OCI-M2 (cell line): Measurements from ENCODE around the gene NIBAN1.
"Not testable (repeated sequence)": the region's sequence is repeated elsewhere in the genome, so short reads cannot be mapped to it uniquely, and the experiment has no call there.

Experiments
- DNase-seq: peaks from one replicate; lab custom pipeline; 2025; ENCODE audit not compliant: unreplicated experiment; lab: John Stamatoyannopoulos, UW

The NIBAN1 gene

GRCh38 chr1:184973272-184974055, 844 bp downstream of the NIBAN1 start:
- DNase-seq, result no peak

GRCh38 chr1:184972315-184973055, 1.8 kb downstream of the NIBAN1 start:
- no peak for DNase-seq

DNA sequence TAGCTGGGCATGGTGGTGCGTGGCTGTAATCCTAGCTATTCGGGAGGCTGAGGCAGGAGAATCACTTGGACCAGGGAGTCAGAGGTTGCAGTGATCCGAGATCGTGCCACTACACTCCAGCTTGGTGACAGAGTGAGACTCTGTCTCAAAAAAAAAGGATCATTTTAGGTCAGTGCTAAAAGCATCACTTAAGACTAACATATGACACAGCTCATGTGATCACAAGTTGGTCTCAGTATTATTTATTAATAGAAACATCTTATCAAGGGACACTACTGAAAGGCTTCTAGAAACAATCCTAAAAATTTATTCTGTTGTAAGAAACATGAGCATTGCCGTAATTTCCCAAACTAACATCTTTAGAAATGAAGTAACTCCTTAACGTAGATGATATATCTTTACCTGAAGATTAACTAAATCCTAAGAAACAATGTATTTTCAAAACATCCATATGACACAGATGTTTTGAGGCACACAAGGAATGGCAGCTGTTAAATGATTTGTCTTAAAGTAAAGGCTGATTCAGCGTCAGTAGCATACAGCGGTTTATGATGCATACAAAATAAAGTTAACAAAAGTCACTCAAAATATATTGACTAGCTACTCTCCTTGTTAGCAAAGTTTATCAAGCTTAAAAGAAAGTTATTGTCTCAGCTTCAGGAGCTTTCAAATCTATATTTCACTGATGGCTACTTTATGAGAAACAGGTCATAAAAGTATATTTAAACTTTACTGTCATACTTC, 2.6 kb downstream of the NIBAN1 start:
- DNase-seq, result no peak

GRCh38 chr1:184970691-184971161, 3.6 kb downstream of the NIBAN1 start:
- no peak for DNase-seq

DNA sequence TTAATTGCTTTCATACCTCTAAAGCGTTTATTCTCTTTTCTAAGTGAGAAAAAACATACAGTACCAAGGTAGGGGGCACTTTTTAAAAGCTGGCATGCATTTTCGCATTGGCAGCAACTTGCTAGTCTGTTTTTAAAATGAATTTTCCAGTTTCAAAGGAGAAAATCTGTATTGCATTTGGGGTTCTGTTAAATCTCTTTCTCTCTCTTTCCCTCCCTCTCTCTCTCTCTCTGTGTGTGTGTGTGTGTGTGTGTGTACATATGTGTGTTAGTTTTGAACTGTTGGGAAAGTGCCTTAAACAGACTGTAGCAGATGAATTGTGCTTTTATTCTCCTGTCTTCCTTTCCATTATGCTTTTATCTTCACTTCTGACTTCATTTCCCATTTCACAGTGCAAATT, 7.3 kb downstream of the NIBAN1 start:
- DNase-seq, result no peak

GRCh38 chr1:184965944-184966860, 8.1 kb downstream of the NIBAN1 start:
- DNase-seq, result no peak

DNA sequence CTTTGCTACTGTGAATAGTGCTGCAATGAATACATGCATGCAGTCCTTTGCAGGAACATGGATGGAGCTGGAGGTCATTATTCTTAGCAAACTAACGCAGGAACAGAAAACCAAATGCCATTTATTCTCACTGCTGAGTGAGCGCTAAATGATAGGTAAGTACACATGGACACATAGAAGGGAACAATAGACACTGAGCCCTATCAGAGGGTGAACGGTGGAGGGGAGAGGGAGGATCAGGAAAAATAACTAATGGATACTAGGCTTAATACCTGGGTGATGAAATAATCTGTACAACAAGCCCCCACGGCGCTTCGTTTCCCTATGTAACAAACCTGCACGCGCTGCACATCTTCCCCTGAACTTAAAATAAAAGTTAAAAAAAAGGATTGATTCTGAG, 8.9 kb downstream of the NIBAN1 start:
- no peak for DNase-seq

GRCh38 chr1:184959626-184960025, 14.7 kb downstream of the NIBAN1 start:
- DNase-seq, result no peak

DNA sequence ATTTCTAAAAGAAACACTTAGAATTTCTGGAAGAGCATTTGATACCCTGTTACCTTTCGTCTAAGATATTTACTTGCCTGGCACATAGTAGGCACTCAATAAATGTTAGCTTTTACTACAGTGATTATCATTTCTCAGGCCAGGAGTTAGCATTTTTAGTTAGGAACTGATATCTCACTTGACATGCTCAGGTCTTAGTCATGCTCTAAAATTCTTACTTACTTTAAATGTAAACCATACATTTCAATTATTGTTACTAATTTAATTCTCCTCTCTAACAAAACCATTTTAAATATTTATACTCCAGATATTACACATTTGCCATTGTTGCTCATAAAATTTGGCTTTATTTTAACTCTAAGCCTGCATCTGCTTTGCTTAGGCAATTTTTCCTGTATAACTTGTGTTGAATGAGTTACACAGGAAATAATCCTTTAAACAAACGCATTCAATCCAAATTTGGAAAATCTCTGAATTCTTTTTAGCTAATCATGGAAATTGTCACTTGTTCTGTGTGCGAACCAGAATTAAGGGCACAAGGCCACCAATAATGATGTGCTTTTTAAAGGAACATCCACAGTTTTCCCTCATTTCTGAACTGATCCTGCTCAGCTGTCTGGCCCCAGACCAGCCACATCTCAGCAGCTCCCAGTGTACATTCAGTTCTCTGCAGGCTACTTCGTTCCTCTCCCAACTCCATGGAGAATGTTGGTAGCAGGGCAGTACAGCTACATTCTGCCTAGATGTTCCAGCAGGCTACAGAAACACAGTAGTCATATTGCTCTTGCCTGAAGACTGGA, 15.6 kb downstream of the NIBAN1 start:
- DNase-seq, result no peak

DNA sequence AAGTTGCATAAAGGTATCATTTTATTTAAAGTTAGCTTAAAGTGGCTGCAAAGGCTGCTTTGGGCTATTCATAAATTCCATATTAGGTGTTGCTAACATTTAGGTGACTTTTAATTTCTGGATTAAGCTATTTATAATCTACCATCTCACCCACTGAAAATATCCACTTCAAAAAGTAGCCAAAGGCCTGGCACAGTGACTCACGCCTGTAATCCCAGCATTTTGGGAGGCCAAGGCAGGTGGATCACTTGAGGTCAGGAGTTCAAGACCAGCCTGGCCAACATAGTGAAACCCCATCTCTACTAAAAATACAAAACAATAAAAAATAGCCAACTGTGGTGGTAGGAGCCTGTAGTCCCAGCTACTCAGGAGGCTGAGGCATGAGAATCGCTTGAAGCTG, 16.4 kb downstream of the NIBAN1 start:
- not testable (repeated sequence) for DNase-seq

DNA sequence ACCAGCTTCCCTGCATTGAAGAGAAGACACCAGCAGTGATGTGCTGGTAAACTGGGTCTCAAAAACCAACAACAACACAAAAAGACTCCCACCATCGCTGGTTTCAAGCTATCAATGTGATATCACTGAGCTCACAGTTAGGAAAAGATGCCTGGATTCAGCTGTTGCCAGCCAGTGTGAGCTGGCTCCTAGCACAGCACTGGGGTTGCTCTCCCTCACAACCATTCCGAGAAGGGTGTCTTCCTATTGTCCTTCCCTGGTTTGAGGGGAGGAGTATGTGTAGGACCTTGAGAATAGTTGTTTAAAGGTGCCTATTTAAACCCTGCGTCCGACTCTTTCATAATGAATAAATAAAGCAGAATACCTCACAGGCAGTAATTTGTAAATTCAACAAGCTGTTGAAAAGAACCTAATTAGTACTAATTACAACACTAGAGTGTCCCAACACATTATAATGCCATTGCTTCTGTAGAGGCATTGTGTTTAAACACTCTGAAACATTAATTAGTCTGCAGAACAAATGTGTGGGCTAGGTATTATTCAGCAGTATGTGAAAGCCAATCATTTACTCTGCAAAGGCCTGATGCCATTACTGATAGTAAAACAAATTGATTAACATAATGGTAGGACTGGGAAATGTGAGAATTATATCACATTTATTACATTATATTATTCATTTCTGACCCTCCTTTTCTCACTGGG, 17.2 kb downstream of the NIBAN1 start:
- no peak for DNase-seq

- DNase-seq, result no peak
Measured at GRCh38 chr1:184954232-184954995, 19.9 kb downstream of the NIBAN1 start.

DNA sequence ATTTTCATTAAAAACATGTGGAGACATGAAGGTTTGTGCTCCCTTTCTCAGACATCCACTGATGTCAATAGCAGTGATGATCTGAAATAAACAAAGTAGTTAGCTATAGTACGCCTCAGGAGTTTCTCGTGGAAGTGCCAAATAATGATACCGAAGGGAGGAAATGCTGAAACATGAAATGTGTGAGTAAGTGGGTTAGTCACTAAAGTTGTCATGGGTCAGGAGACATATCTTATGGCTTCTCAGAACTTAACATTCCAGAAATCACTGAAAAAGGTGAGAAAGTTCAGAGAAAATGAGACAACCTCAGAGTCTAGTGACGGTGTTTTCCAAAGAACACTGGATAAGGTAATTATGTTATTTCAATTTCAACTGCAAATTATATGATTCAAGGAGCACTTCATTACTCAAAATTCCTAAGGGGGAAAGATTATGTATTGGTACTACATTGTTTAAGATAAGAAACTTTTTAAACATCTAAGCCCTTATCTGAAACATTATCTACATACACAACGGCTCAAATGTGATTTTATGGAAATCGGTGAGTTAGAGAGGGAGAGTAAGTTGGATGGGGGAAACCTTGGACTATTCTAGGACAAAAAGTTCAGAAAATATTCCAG, 20.6 kb downstream of the NIBAN1 start:
- DNase-seq, result no peak

DNA sequence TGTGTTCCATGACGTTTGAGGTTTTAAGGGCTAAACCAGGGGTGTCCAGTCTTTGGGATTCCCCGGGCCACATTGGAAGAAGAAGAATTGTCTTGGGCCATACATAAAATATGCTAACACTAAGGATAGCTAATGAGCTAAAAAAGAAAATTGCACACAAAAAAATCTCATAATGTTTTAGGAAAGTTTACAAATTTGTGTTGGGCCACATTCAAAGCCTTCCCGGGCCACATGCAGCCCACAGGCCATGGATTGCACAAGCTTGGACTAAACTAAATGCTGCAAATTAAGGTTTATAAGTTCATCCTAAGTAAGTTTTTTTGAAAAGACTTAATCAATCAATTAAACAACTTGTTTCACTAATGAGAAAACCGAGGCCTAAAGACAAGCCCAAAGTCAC, 21.9 kb downstream of the NIBAN1 start:
- no peak for DNase-seq

DNA sequence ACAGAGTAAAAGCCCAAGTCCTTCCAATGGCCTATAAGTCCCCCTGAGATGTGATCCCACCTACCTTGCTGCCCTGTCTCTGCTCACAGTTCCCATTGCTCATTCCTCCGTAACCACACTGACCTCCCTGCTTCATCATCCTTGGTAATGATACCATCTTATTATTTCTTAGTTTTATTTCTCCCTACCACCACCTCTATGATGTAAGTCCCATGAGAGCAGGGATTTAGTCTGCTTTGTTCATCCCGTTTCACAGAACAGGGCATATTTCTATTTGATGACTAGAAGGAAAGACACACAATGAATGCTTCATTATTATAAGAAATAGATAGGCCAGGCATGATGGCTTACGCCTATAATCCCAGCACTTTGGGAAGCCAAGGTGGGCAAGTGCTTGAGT, 22.5 kb downstream of the NIBAN1 start:
- no peak for DNase-seq

DNA sequence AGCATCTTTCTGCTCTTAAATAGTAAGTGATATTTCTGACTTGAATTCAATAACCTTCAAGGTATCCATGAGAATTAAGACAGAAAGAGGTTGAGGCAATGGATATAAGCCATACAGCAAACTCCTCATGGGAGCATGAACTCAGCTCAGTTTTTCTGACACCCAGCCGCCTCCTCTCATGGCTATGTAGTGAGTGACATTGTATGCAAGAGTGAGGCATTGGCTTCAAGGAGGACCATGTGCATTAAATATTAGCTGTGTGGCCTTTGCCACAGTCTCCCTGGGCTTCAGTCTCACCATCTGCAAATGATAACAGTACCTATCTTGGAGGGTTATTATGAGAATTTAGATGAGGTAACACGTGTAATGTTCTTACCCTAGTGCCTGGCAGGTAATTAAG, 23.4 kb downstream of the NIBAN1 start:
- no peak for DNase-seq

- DNase-seq, result no peak
Measured at GRCh38 chr1:184950227-184950626, 24.1 kb downstream of the NIBAN1 start.
